Activated CD4-positive, alpha-beta T cell treated with anti-CD3 and anti-CD28 coated beads, Interleukin-2, amount 50 U/mL, for 4 hours (primary cell): Measurements from ENCODE around the gene NEURL2.
"Not testable (repeated sequence)": the region's sequence is repeated elsewhere in the genome, so short reads cannot be mapped to it uniquely, and the experiment has no call there.

Source experiments
- DNase-seq, 2 experiments: peaks; one replicate each; pipeline ENCODE4 v3.0.0-alpha.2; 2020

NEURL2 gene

GRCh38 chr20:45897692-45898091 is 6.7 kb upstream of the NEURL2 start:
- DNase-seq = no peak

- no peak for DNase-seq
Measured at GRCh38 chr20:45897289-45897688, 6.3 kb upstream of the NEURL2 start.

- no peak for DNase-seq
Measured at GRCh38 chr20:45896641-45897161, 5.7 kb upstream of the NEURL2 start.

DNA sequence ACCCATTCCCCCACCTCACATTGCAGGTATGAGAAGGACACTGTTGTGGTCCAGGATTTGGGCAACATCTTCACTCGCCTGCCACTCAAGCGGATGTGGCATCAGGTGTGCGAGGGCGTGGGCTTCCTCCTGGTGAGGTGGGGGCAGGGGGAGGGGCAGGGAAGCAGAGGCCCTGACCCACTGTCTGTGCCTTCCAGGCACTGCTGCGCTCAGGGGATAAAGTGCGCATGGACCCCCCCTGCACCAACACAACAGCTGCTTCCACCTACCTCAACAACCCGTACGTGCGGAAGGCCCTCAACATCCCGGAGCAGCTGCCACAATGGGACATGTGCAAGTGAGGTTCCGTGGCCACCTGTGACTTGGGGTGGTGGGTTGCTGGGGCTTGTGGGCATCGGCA is 3.8 kb upstream of the NEURL2 start:
- no peak for DNase-seq

GRCh38 chr20:45893831-45894230 is 2.8 kb upstream of the NEURL2 start:
- DNase-seq = no peak

GRCh38 chr20:45892828-45893500 is 2.0 kb upstream of the NEURL2 start:
- DNase-seq = no peak

DNA sequence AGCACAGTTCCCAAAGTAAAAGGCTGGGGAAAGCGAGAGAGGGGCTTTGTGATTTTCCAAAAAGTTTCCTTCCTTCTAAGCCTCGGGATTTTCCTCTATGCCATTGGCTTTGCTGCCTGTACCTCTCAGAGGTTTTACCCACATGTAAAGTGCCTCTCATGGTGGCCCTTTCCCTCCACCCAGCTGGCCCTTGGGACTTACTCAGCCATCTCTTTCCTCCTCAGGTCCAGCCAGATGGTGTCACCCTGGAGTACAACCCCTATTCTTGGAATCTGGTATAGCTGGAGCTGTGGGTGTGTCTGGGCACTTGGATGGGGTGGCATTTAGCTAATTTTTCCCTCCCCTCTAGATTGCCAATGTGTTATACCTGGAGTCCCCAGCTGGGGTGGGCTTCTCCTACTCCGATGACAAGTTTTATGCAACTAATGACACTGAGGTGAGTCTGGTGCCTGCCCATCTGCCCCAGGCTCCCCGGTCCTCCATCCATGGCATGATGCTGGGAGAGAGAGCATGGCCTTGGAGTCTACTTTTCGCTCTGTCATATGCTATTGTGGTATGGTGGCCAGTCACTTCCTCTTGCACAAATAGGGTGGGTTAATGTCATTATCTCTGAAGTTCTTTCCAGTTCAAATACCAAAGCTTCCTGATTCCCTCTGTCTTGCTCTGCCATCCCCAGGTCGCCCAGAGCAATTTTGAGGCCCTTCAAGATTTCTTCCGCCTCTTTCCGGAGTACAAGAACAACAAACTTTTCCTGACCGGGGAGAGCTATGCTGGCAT is 1.2 kb upstream of the NEURL2 start:
- DNase-seq = no peak

- peak; percentile 37 to 43 for DNase-seq
Measured at GRCh38 chr20:45890077-45890984, 677 bp downstream of the NEURL2 start.

- DNase-seq = no peak
Measured at GRCh38 chr20:45888681-45889080, 2.3 kb downstream of the NEURL2 start.

GRCh38 chr20:45887346-45887715 is 3.7 kb downstream of the NEURL2 start, which contains the start of gene SPATA25:
Gene SPATA25 (minus strand): TSS chr20:45887622. CDS start chr20:45887590, 32 bp downstream.
- DNase-seq = no peak

GRCh38 chr20:45886590-45887345 is 4.2 kb downstream of the NEURL2 start:
- DNase-seq = no peak

GRCh38 chr20:45883100-45883469 is 7.9 kb downstream of the NEURL2 start:
- DNase-seq = no peak

- DNase-seq = no peak
Measured at GRCh38 chr20:45882469-45883099, 8.4 kb downstream of the NEURL2 start.

DNA sequence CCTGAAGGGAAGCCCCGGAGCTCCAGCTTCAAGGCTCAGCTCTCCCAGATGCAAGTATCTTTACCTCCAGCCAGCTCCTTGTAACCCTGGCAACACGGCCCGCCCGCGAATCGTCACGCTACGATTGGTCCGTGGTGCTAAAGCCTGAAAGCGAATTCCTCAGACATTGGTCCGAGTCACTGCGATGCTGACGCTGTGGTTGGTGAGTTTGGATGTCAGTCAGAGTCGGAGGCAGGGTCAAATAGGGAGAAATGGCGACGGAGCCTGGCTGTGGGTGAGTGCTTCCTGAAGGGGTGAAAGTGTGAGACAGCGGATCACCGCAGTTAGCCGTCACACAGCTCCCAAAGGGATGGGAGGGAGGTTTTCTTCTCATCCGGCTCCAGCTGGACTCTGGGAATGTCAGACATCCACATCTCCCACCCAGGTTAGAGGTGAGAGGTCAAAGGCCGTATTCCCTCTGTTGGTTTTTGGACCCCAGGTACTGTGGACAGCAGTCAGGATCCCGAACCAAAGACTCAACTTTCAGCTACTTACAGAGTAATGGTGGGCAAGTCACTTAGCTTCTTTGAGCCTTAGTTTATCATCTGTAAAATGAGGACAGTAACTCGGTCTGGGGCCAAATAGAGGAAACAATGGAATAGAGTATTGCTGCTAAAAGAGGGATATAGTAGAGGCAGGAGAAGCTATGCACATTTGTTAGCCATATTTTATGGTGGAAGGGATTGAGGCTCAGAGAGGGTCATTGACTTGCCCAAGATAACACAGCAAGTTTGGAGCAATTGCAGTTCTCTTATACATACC is 9.8 kb downstream of the NEURL2 start, which contains the start of gene ZSWIM1:
Gene ZSWIM1, plus strand, starts transcription at position 240 of the 801 bp plus-strand sequence. CDS start 1,366 bp downstream, outside the sequence.
- DNase-seq = peak; percentile 99

- no peak for DNase-seq
Measured at GRCh38 chr20:45878076-45878761, 12.8 kb downstream of the NEURL2 start.

- DNase-seq = no peak
Measured at GRCh38 chr20:45874576-45874975, 16.4 kb downstream of the NEURL2 start.

DNA sequence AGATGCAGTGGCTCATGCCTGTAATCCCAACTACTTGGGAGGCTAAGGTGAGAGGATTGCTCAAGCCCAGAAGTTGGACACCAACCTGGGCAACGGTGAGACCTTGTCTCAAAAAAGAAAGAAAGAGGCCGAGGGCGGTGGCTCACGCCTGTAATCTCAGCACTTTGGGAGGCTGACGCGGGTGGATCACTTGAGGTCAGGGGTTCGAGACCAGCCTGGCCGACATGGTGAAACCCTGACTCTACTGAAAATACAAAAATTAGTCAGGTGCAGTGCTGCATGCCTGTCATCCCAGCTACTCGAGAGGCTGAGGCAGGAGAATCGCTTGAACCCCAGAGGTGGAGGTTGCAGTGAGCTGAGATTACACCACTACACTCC is 16.9 kb downstream of the NEURL2 start:
- DNase-seq = not testable (repeated sequence)

GRCh38 chr20:45873409-45874103 is 17.5 kb downstream of the NEURL2 start:
- no peak for DNase-seq

- no peak for DNase-seq
Measured at GRCh38 chr20:45872626-45873025, 18.4 kb downstream of the NEURL2 start.

DNA sequence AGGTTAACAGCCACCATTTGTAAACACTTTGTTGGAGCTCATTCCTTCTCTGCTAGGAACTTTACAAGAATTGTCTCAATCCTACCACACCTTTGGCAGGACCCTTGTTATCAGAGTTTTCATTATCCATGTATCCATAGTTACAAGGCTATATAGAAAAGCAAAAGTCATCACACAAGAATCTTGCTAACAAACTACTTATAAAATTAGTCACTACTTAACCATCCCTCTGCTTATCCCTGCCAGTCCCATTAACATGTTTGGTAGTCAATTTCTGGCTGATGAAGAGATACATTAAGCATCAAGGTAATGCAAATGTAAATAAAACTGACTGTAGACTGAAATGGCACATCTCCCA is 23.2 kb downstream of the NEURL2 start:
- no peak for DNase-seq
